Stomach (tissue), 4 donors: ENCODE results near the gene KCNQ5.

Experiments used
- CTCF ChIP-seq, 7 experiments: fragments of 450-650 bp in 4 of 7; fragments of 200-600 bp in 3 of 7; sonication (generic) in 3 of 7; IDR thresholded peaks; one replicate each; pipeline ENCODE4 v1.5.1; 2016 to 2019; ENCODE audit warnings: antibody characterized with exemption in 7 of 7, control low read depth in 2 of 7, mild to moderate bottlenecking in 1 of 7
- EP300 ChIP-seq: sonication (generic); formaldehyde crosslinking; IDR thresholded peaks from one replicate; pipeline ENCODE4 v1.6.1; 2017; ENCODE audit warnings: antibody characterized with exemption
- POLR2A ChIP-seq, 4 donors: fragments of 450-650 bp; IDR thresholded peaks; one replicate each; pipeline ENCODE4 v1.6.1; 2016; ENCODE audit warnings: antibody characterized with exemption in 4 of 4, control low read depth in 2 of 4, mild to moderate bottlenecking in 1 of 4, moderate library complexity in 1 of 4
- POLR2AphosphoS5 ChIP-seq, 3 donors: sonication (generic); formaldehyde crosslinking; IDR thresholded peaks; one replicate each; pipeline ENCODE4 v1.6.1; 2016; ENCODE audit warnings: antibody characterized with exemption in 3 of 3

GRCh38 chr6:73200735-73201134, 578.9 kb downstream of the KCNQ5 start:
- no peak for TF ChIP-seq CTCF (IDR thresholded peaks at IDR 0.05)
- TF ChIP-seq POLR2A (IDR thresholded peaks at IDR 0.05): no peak
- no peak for TF ChIP-seq EP300
- TF ChIP-seq POLR2AphosphoS5 (IDR thresholded peaks at IDR 0.05): no peak
